Measurements from ENCODE around the gene BAHD1. TPM values are rescaled to one million over a fixed set of nuclear protein-coding genes. Genes with fewer than 3 reads are reported as not detected.

Gene BAHD1
- total RNA-seq, 1 experiment from 2014 or later: 11.0 TPM

DNA sequence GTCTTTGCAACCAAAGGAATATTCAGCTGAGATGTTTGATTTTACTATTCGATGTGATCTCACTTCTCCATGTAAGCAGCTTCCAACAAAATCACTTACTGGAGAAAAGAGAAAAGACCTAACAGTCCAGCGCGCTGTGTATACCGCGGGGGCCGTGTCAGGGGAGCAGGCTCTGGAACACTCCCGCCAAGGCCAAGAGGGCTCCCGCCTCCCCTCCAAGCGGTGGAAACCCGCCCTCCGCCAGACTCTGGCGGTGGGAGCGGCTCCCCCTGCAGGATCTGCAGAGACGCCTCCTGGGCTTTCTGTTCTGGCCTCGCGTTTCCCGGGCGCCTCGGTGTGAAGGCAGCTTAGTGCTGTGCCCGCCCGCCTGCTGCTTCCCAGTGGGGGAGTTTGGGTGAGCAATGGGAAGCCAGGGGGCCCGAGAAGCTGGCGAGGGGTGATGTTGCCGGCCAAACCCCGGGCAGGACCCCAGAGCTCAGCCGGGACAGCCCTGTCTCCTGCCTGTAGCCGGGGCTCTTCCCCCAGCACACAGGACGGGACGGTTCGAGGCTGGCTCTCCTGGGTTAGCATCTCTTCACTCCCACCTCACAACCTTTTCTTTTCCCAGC lies 66.3 kb downstream of the BAHD1 start:
- Histone ChIP-seq H3K36me3 (no peaks in the 10 kb centered on the region), H3K9me3 (replicated peaks) (no peaks in the 10 kb centered on the region), H3K4me3 (peak overlapping the region; percentile 29), H3K27me3 (no peaks in the 10 kb centered on the region; the same call in 1 of the 2 replicates), H3K27ac (no peak overlapping the region), H3K4me1 (no peaks in the 10 kb centered on the region)
- DNase-seq: peak; percentile 86 to 88

DNA sequence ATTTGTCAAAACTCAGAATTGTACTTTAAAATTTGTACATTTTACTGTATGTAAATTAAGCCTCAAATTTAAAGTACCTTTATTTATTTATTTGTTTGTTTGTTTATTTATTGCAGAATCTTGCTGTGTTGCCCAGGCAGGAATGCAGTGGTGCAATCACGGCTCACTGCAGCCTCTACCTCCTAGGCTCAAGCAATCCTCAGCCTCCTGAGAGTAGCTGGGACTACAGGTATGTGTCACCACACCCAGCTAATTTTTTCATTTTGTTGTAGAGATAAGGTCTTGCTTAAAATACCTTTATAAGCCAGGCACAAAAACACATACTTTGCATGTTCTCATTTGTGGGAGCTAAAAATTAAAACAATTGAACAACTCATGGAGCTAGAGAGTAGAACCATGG lies 67.5 kb downstream of the BAHD1 start:
- H3K4me3 ChIP-seq: no peak overlapping the region
- no peak for DNase-seq
- H3K9me3 ChIP-seq (replicated peaks): no peaks in the 10 kb centered on the region
- no peaks in the 10 kb centered on the region for H3K4me1 ChIP-seq
- H3K36me3 ChIP-seq: no peaks in the 10 kb centered on the region
- no peak overlapping the region for H3K27ac ChIP-seq
- no peaks in the 10 kb centered on the region; the same call in 1 of the 2 replicates for H3K27me3 ChIP-seq

DNA sequence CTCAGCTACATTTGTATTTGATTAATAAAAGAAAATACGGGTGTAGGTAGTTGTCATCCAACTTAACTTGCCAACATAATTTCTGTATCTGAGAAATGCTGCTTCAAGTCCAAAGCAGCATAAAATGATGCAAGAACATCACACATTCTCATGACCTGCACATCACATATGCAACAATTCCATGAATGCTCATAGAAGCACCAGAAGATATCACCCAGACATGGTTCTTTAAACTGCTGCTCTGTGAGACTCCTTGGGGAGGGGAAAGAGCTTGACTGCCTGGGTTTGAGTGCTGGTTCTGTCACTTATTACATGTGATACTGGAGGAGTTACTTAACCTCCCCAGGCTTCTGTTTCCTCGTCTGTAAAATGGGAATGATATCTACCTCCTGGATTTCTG lies 69.4 kb downstream of the BAHD1 start:
- H3K27ac ChIP-seq: no peak overlapping the region
- H3K27me3 ChIP-seq: no peaks in the 10 kb centered on the region; the same call in 1 of the 2 replicates
- no peak overlapping the region for H3K4me3 ChIP-seq
- DNase-seq: no peak
- H3K36me3 ChIP-seq: no peaks in the 10 kb centered on the region
- no peaks in the 10 kb centered on the region for H3K4me1 ChIP-seq
- no peaks in the 10 kb centered on the region for H3K9me3 ChIP-seq (replicated peaks)

DNA sequence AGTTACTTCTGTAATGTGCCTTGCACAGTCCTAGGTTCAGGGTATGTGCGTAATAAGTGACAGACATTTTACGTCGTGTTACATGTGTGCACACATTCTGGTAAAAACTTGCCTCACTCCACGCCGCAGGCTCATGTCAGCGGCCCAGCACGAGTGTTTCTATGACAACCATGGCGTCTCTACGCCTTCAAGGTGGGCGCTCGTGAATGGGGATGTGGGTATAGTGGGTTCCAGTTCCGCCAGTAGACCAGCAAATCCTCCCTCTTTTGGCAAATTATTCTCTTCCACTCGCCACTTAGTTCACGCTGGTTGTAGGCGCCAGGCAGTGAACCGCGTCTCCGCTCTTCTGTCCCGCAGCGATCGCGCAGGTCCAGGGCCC lies 70.3 kb downstream of the BAHD1 start:
- Histone ChIP-seq H3K9me3 (replicated peaks) (no peaks in the 10 kb centered on the region), H3K36me3 (no peaks in the 10 kb centered on the region), H3K4me1 (no peaks in the 10 kb centered on the region), H3K4me3 (peak overlapping the region; percentile 48), H3K27ac (no peak overlapping the region), H3K27me3 (no peaks in the 10 kb centered on the region; the same call in 1 of the 2 replicates)
- no peak for DNase-seq

DNA sequence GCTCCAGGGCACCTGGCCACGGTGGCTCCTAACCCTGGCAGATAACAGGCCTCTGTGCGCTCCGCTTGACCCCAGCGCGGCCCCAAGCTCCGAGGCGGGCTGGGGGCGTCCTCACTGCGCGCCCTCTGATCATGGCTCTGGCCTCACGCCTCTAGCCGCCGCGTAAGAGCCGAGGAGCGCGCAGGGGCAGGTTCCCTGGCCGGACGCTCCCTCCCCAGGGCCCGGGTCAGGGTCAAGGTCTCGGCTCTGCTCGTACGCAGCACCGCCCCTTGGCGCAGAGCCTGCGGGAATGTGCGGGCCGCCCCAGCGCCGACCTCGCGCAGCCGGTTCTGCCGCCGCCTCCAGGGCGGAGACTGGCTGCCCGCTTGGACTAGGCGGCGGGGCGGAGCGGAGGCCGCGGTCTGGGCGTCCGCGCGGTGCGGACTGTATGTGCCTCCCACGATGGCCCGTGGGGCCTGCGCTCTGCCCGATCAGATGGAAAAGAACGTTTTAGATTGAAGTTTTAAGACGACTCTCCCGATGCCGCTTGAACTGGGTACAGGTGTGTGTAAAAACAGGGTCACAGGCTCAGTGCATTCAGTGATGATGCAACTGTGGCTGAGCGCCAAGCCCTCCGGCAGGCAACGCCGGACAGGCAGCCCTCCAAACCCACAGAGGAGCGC lies 70.8 kb downstream of the BAHD1 start:
- Histone ChIP-seq H3K4me3 (peak overlapping the region; percentile 48), H3K36me3 (no peaks in the 10 kb centered on the region), H3K4me1 (no peaks in the 10 kb centered on the region), H3K27me3 (no peaks in the 10 kb centered on the region; the same call in 1 of the 2 replicates), H3K9me3 (replicated peaks) (no peaks in the 10 kb centered on the region), H3K27ac (no peak overlapping the region)
- peak in 1 of 2 experiments; percentile 10 for DNase-seq

DNA sequence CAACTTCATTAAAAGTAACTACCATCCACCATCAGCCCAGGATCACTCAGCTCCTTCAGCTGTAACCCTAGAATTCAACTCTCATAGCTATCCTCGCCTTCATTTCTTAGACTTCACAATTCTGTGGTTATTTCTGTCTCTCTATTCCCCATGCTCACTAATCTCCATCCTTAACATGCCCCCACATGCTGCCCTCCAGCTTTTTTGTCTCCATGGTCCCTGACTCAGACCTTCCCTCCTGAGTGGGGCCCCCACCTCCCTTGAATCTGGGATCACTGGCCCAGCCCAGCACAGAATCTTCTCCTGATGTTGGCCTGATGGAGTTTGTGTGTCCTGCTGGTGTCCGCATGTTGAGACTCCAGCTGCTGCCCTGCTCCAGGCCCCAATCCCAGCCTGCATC lies 71.7 kb downstream of the BAHD1 start:
- Histone ChIP-seq H3K27ac (no peak overlapping the region), H3K36me3 (no peaks in the 10 kb centered on the region), H3K9me3 (replicated peaks) (no peaks in the 10 kb centered on the region), H3K4me3 (no peak overlapping the region), H3K27me3 (no peaks in the 10 kb centered on the region; the same call in 1 of the 2 replicates), H3K4me1 (no peaks in the 10 kb centered on the region)
- DNase-seq: no peak

DNA sequence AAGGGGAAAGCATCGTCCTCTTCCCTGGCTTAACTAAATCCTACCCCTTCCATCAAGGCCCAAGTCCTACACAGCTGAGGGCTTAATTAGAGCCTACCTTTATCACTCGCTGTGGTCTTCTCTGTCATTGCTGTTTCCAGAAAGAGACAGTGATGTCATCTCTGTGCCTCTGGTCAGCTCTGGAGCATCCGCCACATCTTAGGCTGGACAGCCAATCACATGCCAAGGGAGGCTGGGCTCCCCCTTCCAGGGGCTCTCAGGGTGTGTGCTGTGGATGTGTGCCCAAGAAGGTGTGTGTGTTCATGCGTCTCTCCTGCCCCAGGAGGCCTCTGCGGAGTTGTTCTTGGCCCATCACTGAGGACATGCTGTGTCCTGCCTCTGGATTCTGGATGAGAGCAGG lies 72.9 kb downstream of the BAHD1 start:
- H3K27ac ChIP-seq: no peak overlapping the region
- no peaks in the 10 kb centered on the region for H3K4me1 ChIP-seq
- H3K9me3 ChIP-seq (replicated peaks): no peaks in the 10 kb centered on the region
- H3K4me3 ChIP-seq: no peak overlapping the region
- no peaks in the 10 kb centered on the region for H3K36me3 ChIP-seq
- H3K27me3 ChIP-seq: no peaks in the 10 kb centered on the region; the same call in 1 of the 2 replicates
- no peak for DNase-seq

DNA sequence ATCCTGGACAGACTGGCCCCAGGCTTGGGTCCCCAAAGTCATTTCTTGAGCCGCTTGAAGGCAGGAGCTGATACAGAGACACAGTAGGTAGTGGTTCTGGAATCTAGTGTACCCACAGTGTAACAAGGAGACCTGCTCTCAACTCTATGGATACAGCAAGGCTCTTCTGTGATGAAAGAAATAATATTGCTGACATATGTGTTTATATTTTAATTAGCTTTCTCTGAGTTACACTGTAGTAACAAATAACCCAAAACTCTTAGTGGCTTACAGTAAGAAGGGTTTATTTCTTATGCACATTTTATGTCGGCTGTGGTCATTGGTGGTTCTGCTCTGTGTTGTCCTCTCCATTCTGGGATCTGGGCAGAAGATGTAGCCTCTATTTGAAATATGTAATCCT lies 75.6 kb downstream of the BAHD1 start:
- H3K9me3 ChIP-seq (replicated peaks): no peaks in the 10 kb centered on the region
- H3K36me3 ChIP-seq: no peaks in the 10 kb centered on the region
- H3K27me3 ChIP-seq: no peaks in the 10 kb centered on the region
- no peak overlapping the region for H3K4me3 ChIP-seq
- no peak overlapping the region for H3K27ac ChIP-seq
- H3K4me1 ChIP-seq: no peaks in the 10 kb centered on the region; the same call in 1 of the 2 replicates
- DNase-seq: no peak

Other genes with a start within 250 kb of the BAHD1 start
- gene PAK6, start 201.9 kb upstream of the BAHD1 start, total RNA-seq (2014; rRNA removed; shearing (Covaris generic)): not detected in 2 replicates
- gene ANKRD63, start 157.9 kb upstream of the BAHD1 start, total RNA-seq (2014; rRNA removed; shearing (Covaris generic)): 0.12 and 0.35 TPM in 2 replicates
- gene PLCB2, start 133.0 kb upstream of the BAHD1 start, total RNA-seq (2014; rRNA removed; shearing (Covaris generic)): 2.0 and 2.9 TPM in 2 replicates
- 23.4 and 24.1 TPM in 2 replicates for gene INAFM2, start 117.3 kb upstream of the BAHD1 start, total RNA-seq (2014; rRNA removed; shearing (Covaris generic))
- gene CCDC9B, start 100.0 kb upstream of the BAHD1 start, total RNA-seq (2014; rRNA removed; shearing (Covaris generic)): 2.4 and 3.2 TPM in 2 replicates
- gene PHGR1, start 89.9 kb upstream of the BAHD1 start, total RNA-seq (2014; rRNA removed; shearing (Covaris generic)): not detected in 2 replicates
- gene DISP2, start 82.7 kb upstream of the BAHD1 start, total RNA-seq (2014; rRNA removed; shearing (Covaris generic)): 0.22 and 0.38 TPM in 2 replicates
- gene KNSTRN, start 58.2 kb upstream of the BAHD1 start, total RNA-seq (2014; rRNA removed; shearing (Covaris generic)): 92.2 and 93.9 TPM in 2 replicates
- gene IVD, start 35.2 kb upstream of the BAHD1 start, total RNA-seq (2014; rRNA removed; shearing (Covaris generic)): 34.9 and 36.7 TPM in 2 replicates
- gene CHST14, start 30.0 kb downstream of the BAHD1 start, total RNA-seq (2014; rRNA removed; shearing (Covaris generic)): 36.7 and 39.4 TPM in 2 replicates
- gene CCDC32, start 124.1 kb downstream of the BAHD1 start, total RNA-seq (2014; rRNA removed; shearing (Covaris generic)): 15.3 and 16.8 TPM in 2 replicates
- 17.0 and 19.0 TPM in 2 replicates for gene RPUSD2, start 128.3 kb downstream of the BAHD1 start, total RNA-seq (2014; rRNA removed; shearing (Covaris generic))
- 93.7 and 100 TPM in 2 replicates for gene KNL1, start 153.3 kb downstream of the BAHD1 start, total RNA-seq (2014; rRNA removed; shearing (Covaris generic))